Sigmoid colon (tissue), 4 donors: ENCODE data around the gene HELZ.

Experiments used
- EP300 ChIP-seq, 4 donors: sonication (generic); formaldehyde crosslinking; IDR thresholded peaks; one replicate each; pipeline ENCODE4 v1.6.1; 2017; ENCODE audit warnings: antibody characterized with exemption in 4 of 4
- POLR2A ChIP-seq, 2 donors: fragments of 450-650 bp; IDR thresholded peaks; one replicate each; pipeline ENCODE4 v1.6.1; 2016; ENCODE audit warnings: antibody characterized with exemption in 2 of 2, mild to moderate bottlenecking in 2 of 2, moderate library complexity in 2 of 2

DNA sequence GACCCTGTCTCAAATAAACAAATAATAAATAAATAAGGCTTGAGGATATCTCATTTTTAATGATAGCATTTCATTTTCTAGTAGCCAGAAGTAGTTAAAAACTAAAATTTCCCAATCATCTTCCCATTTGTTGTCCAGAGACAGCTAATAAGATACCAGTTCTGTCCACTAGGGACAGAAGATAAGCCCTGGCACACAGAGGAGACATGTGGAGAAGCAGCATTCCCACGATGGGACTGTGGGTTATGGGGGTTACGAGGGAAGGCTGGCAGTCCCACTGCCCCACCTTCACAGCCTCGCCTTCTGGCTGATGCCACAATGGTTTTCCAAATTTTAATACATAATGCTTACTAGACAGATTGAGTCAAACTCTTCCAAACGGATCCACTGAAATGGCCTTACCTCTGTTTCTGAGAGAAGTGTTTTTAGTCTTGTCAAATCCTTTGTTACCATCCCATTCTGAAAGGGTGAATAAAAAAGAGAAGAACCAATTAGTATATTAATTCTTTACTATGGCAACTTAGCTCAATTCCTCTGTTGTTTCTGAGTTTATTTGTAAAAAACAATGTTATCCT, 44.2 kb downstream of the HELZ start:
- TF ChIP-seq POLR2A (IDR thresholded peaks at IDR 0.05) (no peak), EP300 (IDR thresholded peaks at IDR 0.05) (no peak)
